GM12878 (cell line): ENCODE measurements around the gene DLST. TPM values are rescaled to one million over a fixed set of nuclear protein-coding genes. Genes with fewer than 3 reads are reported as not detected.

Source experiments
- BACH1 ChIP-seq: fragments of 450-650 bp; IDR thresholded peaks from 2 replicates; pipeline ENCODE4 v1.6.1; 2017; ENCODE audit warnings: mild to moderate bottlenecking, borderline replicate concordance
- BMI1 ChIP-seq: fragments of 450-650 bp; IDR thresholded peaks from 2 replicates; pipeline ENCODE4 v1.6.1; 2016; ENCODE audit warnings: mild to moderate bottlenecking, moderate library complexity, borderline replicate concordance
- CBFB ChIP-seq: IDR thresholded peaks from 2 replicates; pipeline ENCODE4 v1.6.1; 2016; ENCODE audit warnings: antibody characterized with exemption, low read depth
- HCFC1 ChIP-seq: fragments of 150-350 bp; IDR thresholded peaks from 2 replicates; pipeline ENCODE4 v1.6.1; 2014; ENCODE audit warnings: low read length
- KAT2A ChIP-seq: conservative IDR thresholded peaks from 2 replicates; pipeline ENCODE4 v1.6.1; 2011; ENCODE audit warnings: low read depth, low read length; ENCODE audit not compliant: control insufficient read depth
- PKNOX1 ChIP-seq: fragments of 450-650 bp; IDR thresholded peaks from 2 replicates; pipeline ENCODE4 v1.6.1; 2016; ENCODE audit warnings: mild to moderate bottlenecking
- RBBP5 ChIP-seq: fragments of 200-600 bp; sonication (generic); conservative IDR thresholded peaks from 2 replicates; pipeline ENCODE4 v1.6.1; 2016
- SMAD5 ChIP-seq: IDR thresholded peaks from 2 replicates; pipeline ENCODE4 v1.6.1; 2016; ENCODE audit warnings: antibody characterized with exemption, low read depth
- SRF ChIP-seq, 2 experiments: IDR thresholded peaks; 2 replicates each; pipeline ENCODE4 v1.6.1; 2011; ENCODE audit warnings: low read depth in 2 of 2, low read length in 2 of 2, mild to moderate bottlenecking in 1 of 2, moderate library complexity in 1 of 2
- USF2 ChIP-seq: IDR thresholded peaks from 2 replicates; pipeline ENCODE4 v1.6.1; 2011; ENCODE audit warnings: low read depth, low read length, improper control_type of control experiment, borderline replicate concordance
- ZNF384 ChIP-seq: IDR thresholded peaks from 2 replicates; pipeline ENCODE4 v1.6.1; 2012; ENCODE audit warnings: low read depth, mild to moderate bottlenecking, low read length, improper control_type of control experiment, borderline replicate concordance
- polyA plus RNA-seq, 11 experiments: library from polyadenylated mRNA; depleted of rRNA in 4 of 11; unstranded in 6 of 11; stranded (reverse) in 5 of 11; fragments of >200 nt; fragmentation: Nextera tagmentation in 4 of 11; fragmentation: Illumina TruSeq in 1 of 11; extraction: Ambion mirVana in 4 of 11; extraction: Trizol in 1 of 11; gene quantifications; 1 replicate in 1 of 11; 2 replicates in 10 of 11; pipeline versions ENCODE4 v1.2.1 to v1.2.3, GENCODE V29; 2011 to 2016; ENCODE audit warnings: inconsistent platforms in 2 of 11, missing spikeins in 2 of 11, low read depth in 1 of 11
- total RNA-seq, 4 experiments: library from RNA; depleted of rRNA in 3 of 4; stranded (reverse); fragments of >200 nt in 3 of 4; fragmentation: Illumina TruSeq in 1 of 4; extraction: Trizol in 1 of 4; gene quantifications; 2 replicates each; pipeline versions ENCODE4 v1.2.1 to v1.2.3, GENCODE V29; 2013 to 2021
- TF ChIP-seq, protein P1 (sequence below): fragments of 450-650 bp; IDR thresholded peaks from 2 replicates; pipeline ENCODE4 v1.6.1; 2016; ENCODE audit warnings: mild to moderate bottlenecking
- TF ChIP-seq, protein P2 (sequence below): fragments of 450-650 bp; IDR thresholded peaks from 2 replicates; pipeline ENCODE4 v1.6.1; 2018; ENCODE audit warnings: borderline replicate concordance, mild to moderate bottlenecking; ENCODE audit not compliant: partially characterized antibody
- TF ChIP-seq, protein P3 (sequence below): fragments of 450-650 bp; IDR thresholded peaks from 2 replicates; pipeline ENCODE4 v1.6.1; 2017; ENCODE audit warnings: mild to moderate bottlenecking, low read depth, inconsistent platforms; ENCODE audit not compliant: poor library complexity, severe bottlenecking
- TF ChIP-seq, protein P4 (sequence below): fragments of 450-650 bp; IDR thresholded peaks from 2 replicates; pipeline ENCODE4 v1.6.1; 2016; ENCODE audit warnings: mild to moderate bottlenecking, moderate library complexity, borderline replicate concordance

DLST gene
- total and polyA plus RNA-seq, 10 of the 15 experiments (the other 5 are each of a cell fraction or from before 2014, with no cell fraction given): 2.9 to 141 (median 67.7) TPM

DNA sequence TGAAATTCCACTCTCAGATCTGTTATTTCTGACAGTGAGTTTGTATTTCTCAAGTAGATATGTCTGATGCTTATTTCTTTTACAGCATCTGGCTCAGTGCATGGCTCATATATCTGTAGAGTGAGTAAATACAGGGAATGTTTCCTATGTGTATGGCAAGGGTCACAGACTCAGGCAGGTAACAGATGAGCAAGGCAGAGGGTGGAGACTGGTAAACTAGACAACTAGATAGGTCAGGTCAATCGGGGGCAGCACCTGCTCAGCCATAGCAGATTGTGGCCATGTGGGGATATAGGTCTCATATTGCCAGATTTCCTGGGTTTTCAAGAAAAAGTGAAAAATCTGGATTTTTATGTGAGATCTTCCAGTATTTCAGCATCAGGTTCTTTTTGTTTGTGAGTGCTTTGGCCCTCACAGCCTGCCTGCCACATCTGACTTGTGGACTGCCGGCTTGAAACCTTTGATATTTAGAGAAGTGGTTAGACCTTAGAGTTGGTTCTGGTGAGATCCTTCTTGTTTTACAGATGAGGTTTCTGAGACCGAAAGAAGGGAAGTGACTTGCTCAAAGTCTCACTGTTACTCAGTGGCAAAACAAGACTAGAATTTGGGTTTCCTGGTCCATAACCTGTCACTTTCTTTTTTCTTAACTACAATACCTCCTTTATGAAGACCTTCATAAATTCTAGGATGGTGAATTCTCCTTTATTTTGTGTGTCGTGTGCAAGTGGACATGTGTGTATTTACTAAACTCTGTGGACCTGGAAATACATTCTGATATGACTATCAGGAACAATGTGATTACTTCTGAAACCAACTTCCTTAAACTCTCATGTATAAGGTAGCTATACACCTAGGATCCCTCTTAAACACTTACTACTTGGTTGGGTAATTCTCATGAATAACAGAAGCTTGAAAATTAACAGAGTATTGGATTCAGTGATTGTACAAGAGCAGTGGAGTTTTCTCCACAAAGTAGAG is 40.2 kb upstream of the DLST start (continued):
- TF ChIP-seq PKNOX1 (peak; percentile 27; the same call in 1 of the 2 replicates), USF2 (no peak; the same call in 1 of the 2 replicates), HCFC1 (no peak), BMI1 (no peak), SRF (IDR thresholded peaks at IDR 0.05; ENCODE audit: low read depth in 2 of 2, low read length in 2 of 2) (no peak), SMAD5 (no peak), BACH1 (0 out of 2 replicates have a peak, but pooled peaks have one; percentile 19), CBFB (peak; percentile 48; the same call in 1 of the 2 replicates), KAT2A (no peak), ZNF384 (no peak), RBBP5 (no peak)
- TF ChIP-seq, protein P1, sequence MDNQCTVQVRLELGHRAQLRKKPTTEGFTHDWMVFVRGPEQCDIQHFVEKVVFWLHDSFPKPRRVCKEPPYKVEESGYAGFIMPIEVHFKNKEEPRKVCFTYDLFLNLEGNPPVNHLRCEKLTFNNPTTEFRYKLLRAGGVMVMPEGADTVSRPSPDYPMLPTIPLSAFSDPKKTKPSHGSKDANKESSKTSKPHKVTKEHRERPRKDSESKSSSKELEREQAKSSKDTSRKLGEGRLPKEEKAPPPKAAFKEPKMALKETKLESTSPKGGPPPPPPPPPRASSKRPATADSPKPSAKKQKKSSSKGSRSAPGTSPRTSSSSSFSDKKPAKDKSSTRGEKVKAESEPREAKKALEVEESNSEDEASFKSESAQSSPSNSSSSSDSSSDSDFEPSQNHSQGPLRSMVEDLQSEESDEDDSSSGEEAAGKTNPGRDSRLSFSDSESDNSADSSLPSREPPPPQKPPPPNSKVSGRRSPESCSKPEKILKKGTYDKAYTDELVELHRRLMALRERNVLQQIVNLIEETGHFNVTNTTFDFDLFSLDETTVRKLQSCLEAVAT: peak; percentile 56; the same call in 1 of the 2 replicates
- TF ChIP-seq, protein P2, sequence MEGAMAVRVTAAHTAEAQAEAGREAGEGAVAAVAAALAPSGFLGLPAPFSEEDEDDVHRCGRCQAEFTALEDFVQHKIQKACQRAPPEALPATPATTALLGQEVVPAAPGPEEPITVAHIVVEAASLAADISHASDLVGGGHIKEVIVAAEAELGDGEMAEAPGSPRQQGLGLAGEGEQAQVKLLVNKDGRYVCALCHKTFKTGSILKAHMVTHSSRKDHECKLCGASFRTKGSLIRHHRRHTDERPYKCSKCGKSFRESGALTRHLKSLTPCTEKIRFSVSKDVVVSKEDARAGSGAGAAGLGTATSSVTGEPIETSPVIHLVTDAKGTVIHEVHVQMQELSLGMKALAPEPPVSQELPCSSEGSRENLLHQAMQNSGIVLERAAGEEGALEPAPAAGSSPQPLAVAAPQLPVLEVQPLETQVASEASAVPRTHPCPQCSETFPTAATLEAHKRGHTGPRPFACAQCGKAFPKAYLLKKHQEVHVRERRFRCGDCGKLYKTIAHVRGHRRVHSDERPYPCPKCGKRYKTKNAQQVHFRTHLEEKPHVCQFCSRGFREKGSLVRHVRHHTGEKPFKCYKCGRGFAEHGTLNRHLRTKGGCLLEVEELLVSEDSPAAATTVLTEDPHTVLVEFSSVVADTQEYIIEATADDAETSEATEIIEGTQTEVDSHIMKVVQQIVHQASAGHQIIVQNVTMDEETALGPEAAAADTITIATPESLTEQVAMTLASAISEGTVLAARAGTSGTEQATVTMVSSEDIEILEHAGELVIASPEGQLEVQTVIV: no peak
- TF ChIP-seq, protein P3, sequence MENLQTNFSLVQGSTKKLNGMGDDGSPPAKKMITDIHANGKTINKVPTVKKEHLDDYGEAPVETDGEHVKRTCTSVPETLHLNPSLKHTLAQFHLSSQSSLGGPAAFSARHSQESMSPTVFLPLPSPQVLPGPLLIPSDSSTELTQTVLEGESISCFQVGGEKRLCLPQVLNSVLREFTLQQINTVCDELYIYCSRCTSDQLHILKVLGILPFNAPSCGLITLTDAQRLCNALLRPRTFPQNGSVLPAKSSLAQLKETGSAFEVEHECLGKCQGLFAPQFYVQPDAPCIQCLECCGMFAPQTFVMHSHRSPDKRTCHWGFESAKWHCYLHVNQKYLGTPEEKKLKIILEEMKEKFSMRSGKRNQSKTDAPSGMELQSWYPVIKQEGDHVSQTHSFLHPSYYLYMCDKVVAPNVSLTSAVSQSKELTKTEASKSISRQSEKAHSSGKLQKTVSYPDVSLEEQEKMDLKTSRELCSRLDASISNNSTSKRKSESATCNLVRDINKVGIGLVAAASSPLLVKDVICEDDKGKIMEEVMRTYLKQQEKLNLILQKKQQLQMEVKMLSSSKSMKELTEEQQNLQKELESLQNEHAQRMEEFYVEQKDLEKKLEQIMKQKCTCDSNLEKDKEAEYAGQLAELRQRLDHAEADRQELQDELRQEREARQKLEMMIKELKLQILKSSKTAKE: peak; percentile 77
- TF ChIP-seq, protein P4, sequence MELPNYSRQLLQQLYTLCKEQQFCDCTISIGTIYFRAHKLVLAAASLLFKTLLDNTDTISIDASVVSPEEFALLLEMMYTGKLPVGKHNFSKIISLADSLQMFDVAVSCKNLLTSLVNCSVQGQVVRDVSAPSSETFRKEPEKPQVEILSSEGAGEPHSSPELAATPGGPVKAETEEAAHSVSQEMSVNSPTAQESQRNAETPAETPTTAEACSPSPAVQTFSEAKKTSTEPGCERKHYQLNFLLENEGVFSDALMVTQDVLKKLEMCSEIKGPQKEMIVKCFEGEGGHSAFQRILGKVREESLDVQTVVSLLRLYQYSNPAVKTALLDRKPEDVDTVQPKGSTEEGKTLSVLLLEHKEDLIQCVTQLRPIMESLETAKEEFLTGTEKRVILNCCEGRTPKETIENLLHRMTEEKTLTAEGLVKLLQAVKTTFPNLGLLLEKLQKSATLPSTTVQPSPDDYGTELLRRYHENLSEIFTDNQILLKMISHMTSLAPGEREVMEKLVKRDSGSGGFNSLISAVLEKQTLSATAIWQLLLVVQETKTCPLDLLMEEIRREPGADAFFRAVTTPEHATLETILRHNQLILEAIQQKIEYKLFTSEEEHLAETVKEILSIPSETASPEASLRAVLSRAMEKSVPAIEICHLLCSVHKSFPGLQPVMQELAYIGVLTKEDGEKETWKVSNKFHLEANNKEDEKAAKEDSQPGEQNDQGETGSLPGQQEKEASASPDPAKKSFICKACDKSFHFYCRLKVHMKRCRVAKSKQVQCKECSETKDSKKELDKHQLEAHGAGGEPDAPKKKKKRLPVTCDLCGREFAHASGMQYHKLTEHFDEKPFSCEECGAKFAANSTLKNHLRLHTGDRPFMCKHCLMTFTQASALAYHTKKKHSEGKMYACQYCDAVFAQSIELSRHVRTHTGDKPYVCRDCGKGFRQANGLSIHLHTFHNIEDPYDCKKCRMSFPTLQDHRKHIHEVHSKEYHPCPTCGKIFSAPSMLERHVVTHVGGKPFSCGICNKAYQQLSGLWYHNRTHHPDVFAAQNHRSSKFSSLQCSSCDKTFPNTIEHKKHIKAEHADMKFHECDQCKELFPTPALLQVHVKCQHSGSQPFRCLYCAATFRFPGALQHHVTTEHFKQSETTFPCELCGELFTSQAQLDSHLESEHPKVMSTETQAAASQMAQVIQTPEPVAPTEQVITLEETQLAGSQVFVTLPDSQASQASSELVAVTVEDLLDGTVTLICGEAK: no peak
